ENCODE results near the gene PPFIA2. TPM values are rescaled to one million over a fixed set of nuclear protein-coding genes. Genes with fewer than 3 reads are reported as not detected.

PPFIA2 gene
- total RNA-seq, 4 donors from 2014 or later, result 0.69 to 9.1 (median 1.2) TPM

DNA sequence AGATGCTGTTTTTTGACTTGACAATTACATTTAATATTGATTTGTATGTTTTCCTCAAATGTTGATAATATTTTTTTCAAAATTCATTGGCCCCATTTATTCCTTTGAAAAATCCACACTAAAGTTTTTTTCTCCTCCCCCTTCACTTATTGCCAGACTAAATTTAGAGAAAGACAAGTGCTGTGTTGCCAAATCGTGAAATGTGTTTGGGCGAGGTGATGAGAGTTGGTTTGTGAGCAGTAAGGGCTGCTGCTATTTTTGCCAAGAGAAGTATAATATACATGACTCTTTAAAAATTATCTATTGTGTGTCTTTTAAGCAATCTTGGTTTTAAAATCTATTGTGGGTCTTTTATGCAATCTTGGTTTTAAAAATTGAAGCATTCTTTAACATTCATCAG lies 188.9 kb downstream of the PPFIA2 start:
- ATAC-seq (ENCODE audit: low FRiP score), result no peak
- TF ChIP-seq, protein P1, sequence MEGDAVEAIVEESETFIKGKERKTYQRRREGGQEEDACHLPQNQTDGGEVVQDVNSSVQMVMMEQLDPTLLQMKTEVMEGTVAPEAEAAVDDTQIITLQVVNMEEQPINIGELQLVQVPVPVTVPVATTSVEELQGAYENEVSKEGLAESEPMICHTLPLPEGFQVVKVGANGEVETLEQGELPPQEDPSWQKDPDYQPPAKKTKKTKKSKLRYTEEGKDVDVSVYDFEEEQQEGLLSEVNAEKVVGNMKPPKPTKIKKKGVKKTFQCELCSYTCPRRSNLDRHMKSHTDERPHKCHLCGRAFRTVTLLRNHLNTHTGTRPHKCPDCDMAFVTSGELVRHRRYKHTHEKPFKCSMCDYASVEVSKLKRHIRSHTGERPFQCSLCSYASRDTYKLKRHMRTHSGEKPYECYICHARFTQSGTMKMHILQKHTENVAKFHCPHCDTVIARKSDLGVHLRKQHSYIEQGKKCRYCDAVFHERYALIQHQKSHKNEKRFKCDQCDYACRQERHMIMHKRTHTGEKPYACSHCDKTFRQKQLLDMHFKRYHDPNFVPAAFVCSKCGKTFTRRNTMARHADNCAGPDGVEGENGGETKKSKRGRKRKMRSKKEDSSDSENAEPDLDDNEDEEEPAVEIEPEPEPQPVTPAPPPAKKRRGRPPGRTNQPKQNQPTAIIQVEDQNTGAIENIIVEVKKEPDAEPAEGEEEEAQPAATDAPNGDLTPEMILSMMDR (IDR thresholded peaks at IDR 0.05), result no peak
- DNase-seq (ENCODE audit: low spot score), result no peak

- DNase-seq (ENCODE audit: low spot score), result no peak
- TF ChIP-seq, protein P1 (IDR thresholded peaks at IDR 0.05), result no peak
- ATAC-seq (ENCODE audit: low FRiP score), result no peak
These were observed 194.9 kb downstream of the PPFIA2 start for GRCh38 chr12:81564237-81564636.

GRCh38 chr12:81558031-81558430 lies 201.1 kb downstream of the PPFIA2 start:
- no peak for ATAC-seq (ENCODE audit: low FRiP score)
- TF ChIP-seq, protein P1 (IDR thresholded peaks at IDR 0.05), result no peak
- no peak for DNase-seq (ENCODE audit: low spot score)

GRCh38 chr12:81546811-81547210 lies 212.3 kb downstream of the PPFIA2 start:
- no peak for ATAC-seq (ENCODE audit: low FRiP score)
- no peak for DNase-seq (ENCODE audit: low spot score)
- TF ChIP-seq, protein P1 (IDR thresholded peaks at IDR 0.05), result no peak

- ATAC-seq (ENCODE audit: low FRiP score) (no peak), DNase-seq (ENCODE audit: low spot score) (no peak)
- TF ChIP-seq, protein P1 (IDR thresholded peaks at IDR 0.05), result no peak
These were observed 215.5 kb downstream of the PPFIA2 start for GRCh38 chr12:81543621-81544139.

- ATAC-seq (ENCODE audit: low FRiP score) (no peak), DNase-seq (ENCODE audit: low spot score) (no peak)
- TF ChIP-seq, protein P1 (IDR thresholded peaks at IDR 0.05), result no peak
These were observed 216.8 kb downstream of the PPFIA2 start for GRCh38 chr12:81542065-81543010.

All from omental fat pad (tissue), 4 donors.